GM12878 (cell line): ENCODE data around the gene CCSER1. TPM values are rescaled to one million over a fixed set of nuclear protein-coding genes. Genes with fewer than 3 reads are reported as not detected.

Experiments used
- ATAC-seq: fragments of 200-7000 bp; cut with Tn5 transposase; 3 replicates; pipeline ENCODE4 v1.9.1; 2020; ENCODE audit warnings: mild to moderate bottlenecking, moderate library complexity
- BruUV-seq: library from RNA; stranded (reverse); fragments of 400-500 nt; replicated peaks from 2 replicates; lab custom pipeline; 2021; lab: Mats Ljungman, UMichigan
- CTCF ChIA-PET: fragments of 300-600 bp; sonication (Branson Sonifier 250); formaldehyde crosslinking; extraction: SDS; loops from one replicate; lab custom pipeline; 2021; ENCODE audit warnings: inconsistent platforms; lab: Yijun Ruan, JAX
- POLR2A ChIA-PET: fragments of 350-600 bp; formaldehyde crosslinking; extraction: SDS; loops from one replicate; lab custom pipeline; 2021; ENCODE audit warnings: inconsistent platforms; lab: Charles Lee
- RAD21 ChIA-PET: fragments of 300-600 bp; sonication (Branson Sonifier 250); formaldehyde crosslinking; loops from one replicate; lab custom pipeline; 2023; ENCODE audit warnings: antibody characterized with exemption; ENCODE audit not compliant: unreplicated experiment; lab: Charles Lee
- SMC1A ChIA-PET: fragments of 300-600 bp; sonication (Branson Sonifier 250); formaldehyde crosslinking; loops from one replicate; lab custom pipeline; 2023; ENCODE audit not compliant: unreplicated experiment, uncharacterized antibody; lab: Charles Lee
- DNase-seq: peaks from one replicate; pipeline ENCODE4 v3.0.0-alpha.2; 2011; ENCODE audit warnings: low read depth, low spot score
- FAIRE-seq: peaks from 3 replicates; lab custom pipeline; 2011; peaks lifted over from hg19 to GRCh38; lab: Jason Lieb, UNC
- H2AFZ ChIP-seq: 2 replicates; pipeline ENCODE4 v1.6.0; 2011; ENCODE audit warnings: low read depth, low read length, control low read depth; ENCODE audit not compliant: control insufficient read depth
- H3K27ac ChIP-seq: 2 replicates; pipeline ENCODE4 v1.5.1; 2011; ENCODE audit warnings: control low read depth; ENCODE audit not compliant: control insufficient read depth, insufficient read depth
- H3K27me3 ChIP-seq, 2 experiments: replicated peaks in 1 of 2; 2 replicates each; pipeline versions ENCODE4 v1.6.0 to v1.6.1; 2011; ENCODE audit warnings: low read length in 1 of 2; ENCODE audit not compliant: control insufficient read depth in 2 of 2, insufficient read depth in 2 of 2
- H3K36me3 ChIP-seq, 2 experiments: 2 replicates each; pipeline ENCODE4 v1.5.1; 2011; ENCODE audit warnings: low read length in 1 of 2; ENCODE audit not compliant: control insufficient read depth in 2 of 2, insufficient read depth in 2 of 2
- H3K4me1 ChIP-seq: 2 replicates; pipeline ENCODE4 v1.6.1; 2011; ENCODE audit warnings: mild to moderate bottlenecking, low read length, moderate library complexity, mixed read lengths; ENCODE audit not compliant: control insufficient read depth, insufficient read depth
- H3K4me2 ChIP-seq: 2 replicates; pipeline ENCODE4 v1.6.0; 2011; ENCODE audit warnings: control low read depth; ENCODE audit not compliant: control insufficient read depth, insufficient read depth
- H3K4me3 ChIP-seq: fragments of 200-600 bp; sonication (generic); 2 replicates; pipeline ENCODE4 v1.5.1; 2016
- H3K79me2 ChIP-seq: 2 replicates; pipeline ENCODE4 v1.6.0; 2011; ENCODE audit warnings: low read length; ENCODE audit not compliant: control insufficient read depth, insufficient read depth
- H3K9ac ChIP-seq: 2 replicates; pipeline ENCODE4 v1.8.0; 2011; ENCODE audit warnings: low read length, control low read depth, mixed read lengths; ENCODE audit not compliant: control insufficient read depth, insufficient read depth
- H3K9me3 ChIP-seq: replicated peaks from 3 replicates; pipeline ENCODE4 v1.5.1; 2011; ENCODE audit warnings: mild to moderate bottlenecking, low read length; ENCODE audit not compliant: control insufficient read depth, insufficient read depth
- H4K20me1 ChIP-seq: 2 replicates; pipeline ENCODE4 v1.6.0; 2011; ENCODE audit not compliant: control insufficient read depth, insufficient read depth
- BACH1 ChIP-seq: fragments of 450-650 bp; IDR thresholded peaks from 2 replicates; pipeline ENCODE4 v1.6.1; 2017; ENCODE audit warnings: mild to moderate bottlenecking, borderline replicate concordance
- CEBPB ChIP-seq, 2 experiments: fragments of 150-350 bp in 1 of 2; IDR thresholded peaks; 2 replicates each; pipeline ENCODE4 v1.6.1; 2012 to 2014; ENCODE audit warnings: low read depth in 2 of 2, low read length in 2 of 2, borderline replicate concordance in 1 of 2, inconsistent platforms in 1 of 2
- CUX1 ChIP-seq: IDR thresholded peaks from 2 replicates; pipeline ENCODE4 v1.6.1; 2012; ENCODE audit warnings: improper control_type of control experiment, low read depth, low read length; ENCODE audit not compliant: insufficient replicate concordance
- FOXM1 ChIP-seq: IDR thresholded peaks from 2 replicates; pipeline ENCODE4 v1.6.1; 2012; ENCODE audit warnings: low read depth, mild to moderate bottlenecking, inconsistent platforms, low read length, moderate library complexity
- MLLT1 ChIP-seq: fragments of 450-650 bp; IDR thresholded peaks from 2 replicates; pipeline ENCODE4 v1.6.1; 2016; ENCODE audit warnings: mild to moderate bottlenecking
- MTA2 ChIP-seq: fragments of 450-650 bp; IDR thresholded peaks from 2 replicates; pipeline ENCODE4 v1.6.1; 2016; ENCODE audit warnings: low read depth, mild to moderate bottlenecking, moderate library complexity
- POU2F2 ChIP-seq: IDR thresholded peaks from 3 replicates; pipeline ENCODE4 v1.6.1; 2011; ENCODE audit warnings: low read depth, mild to moderate bottlenecking, low read length, borderline replicate concordance
- RFX5 ChIP-seq: IDR thresholded peaks from 2 replicates; pipeline ENCODE4 v1.6.1; 2011; ENCODE audit warnings: low read depth, low read length, improper control_type of control experiment
- SIX5 ChIP-seq: IDR thresholded peaks from 2 replicates; pipeline ENCODE4 v1.6.1; 2011; ENCODE audit warnings: mild to moderate bottlenecking, low read depth, low read length, moderate library complexity; ENCODE audit not compliant: severe bottlenecking
- SREBF1 ChIP-seq: IDR thresholded peaks from 2 replicates; pipeline ENCODE4 v1.6.1; 2012; ENCODE audit warnings: mild to moderate bottlenecking, low read length
- SREBF2 ChIP-seq: IDR thresholded peaks from 2 replicates; pipeline ENCODE4 v1.6.1; 2012; ENCODE audit warnings: mild to moderate bottlenecking, low read length
- ZNF274 ChIP-seq: IDR thresholded peaks from one replicate; pipeline ENCODE4 v1.8.0; 2011; ENCODE audit not compliant: insufficient read length, insufficient read depth
- ZNF687 ChIP-seq: fragments of 450-650 bp; IDR thresholded peaks from 2 replicates; pipeline ENCODE4 v1.6.1; 2017; ENCODE audit warnings: mild to moderate bottlenecking, moderate library complexity
- WGBS: methylation state at CpG from one replicate; pipeline ENCODE4 v1.1.6; 2016; ENCODE audit warnings: low lambda C conversion rate; ENCODE audit not compliant: insufficient replicate concordance, insufficient coverage; ENCODE audit errors: missing lambda C conversion rate; 5-methylcytosine and 5-hydroxymethylcytosine counted together
- in situ Hi-C: fragments of 300-500 bp; cut with MboI; formaldehyde crosslinking; loops from 9 replicates; pipeline ENCODE4 v1.14.3; 2018; ENCODE audit warnings: mixed read lengths
- intact Hi-C: fragments of 100-400 bp; cut with micrococcal nuclease; formaldehyde crosslinking; loops from one replicate; pipeline ENCODE4 v1.14.2; 2022; ENCODE audit not compliant: unreplicated experiment
- polyA plus RNA-seq, 11 experiments: library from polyadenylated mRNA; depleted of rRNA in 4 of 11; unstranded in 6 of 11; stranded (reverse) in 5 of 11; fragments of >200 nt; fragmentation: Nextera tagmentation in 4 of 11; fragmentation: Illumina TruSeq in 1 of 11; extraction: Ambion mirVana in 4 of 11; extraction: Trizol in 1 of 11; gene quantifications; 1 replicate in 1 of 11; 2 replicates in 10 of 11; pipeline versions ENCODE4 v1.2.1 to v1.2.3, GENCODE V29; 2011 to 2016; ENCODE audit warnings: inconsistent platforms in 2 of 11, missing spikeins in 2 of 11, low read depth in 1 of 11
- total RNA-seq, 4 experiments: library from RNA; depleted of rRNA in 3 of 4; stranded (reverse); fragments of >200 nt in 3 of 4; fragmentation: Illumina TruSeq in 1 of 4; extraction: Trizol in 1 of 4; gene quantifications; 2 replicates each; pipeline versions ENCODE4 v1.2.1 to v1.2.3, GENCODE V29; 2013 to 2021

CCSER1 gene
- total and polyA plus RNA-seq, 10 of the 15 experiments (the other 5 are each of a cell fraction or from before 2014, with no cell fraction given): 0.22 to 2.7 (median 1.0) TPM

DNA sequence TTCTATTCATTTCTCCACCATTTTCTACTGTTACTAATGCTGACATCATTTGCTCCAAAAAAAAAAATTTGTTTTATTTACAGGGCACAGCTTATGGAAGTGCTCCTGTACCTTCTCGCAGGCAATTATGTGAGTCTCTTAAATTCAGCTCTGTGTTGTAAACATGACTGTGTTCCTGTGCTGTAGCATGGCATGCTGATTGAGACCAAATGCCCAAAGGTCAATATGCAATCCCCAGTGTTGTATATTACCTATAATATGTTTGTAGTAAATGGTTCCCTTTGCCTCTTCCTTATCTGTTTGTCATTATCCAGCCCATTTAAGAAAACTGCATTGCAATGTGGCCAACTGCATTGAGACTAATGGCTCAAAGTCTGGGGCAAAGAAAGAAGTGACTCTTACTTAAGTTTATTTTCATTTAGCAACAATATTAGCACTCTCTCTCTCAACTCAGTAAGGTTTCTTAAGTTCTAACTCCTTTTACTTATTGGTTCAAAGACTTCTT, 1156.6 kb downstream of the CCSER1 start (continued):
- TF ChIP-seq FOXM1 (no peak), MLLT1 (no peak)

GRCh38 chr4:91284480-91284879, 1157.3 kb downstream of the CCSER1 start:
- in situ Hi-C loops: no loop called here
- no peak overlapping the region for H2AFZ ChIP-seq
- no peak overlapping the region for H3K27ac ChIP-seq
- H3K9me3 ChIP-seq: no peaks in the 10 kb centered on the region
- H4K20me1 ChIP-seq: no peaks in the 10 kb centered on the region
- DNase-seq: no peak
- RAD21 ChIA-PET: no interaction called here
- POLR2A ChIA-PET: no interaction called here
- no peak for FAIRE-seq
- H3K36me3 ChIP-seq: no peaks in the 10 kb centered on the region
- no peak overlapping the region for H3K4me2 ChIP-seq
- CTCF ChIA-PET: no interaction called here
- no peaks in the 10 kb centered on the region for H3K4me1 ChIP-seq
- no peaks in the 10 kb centered on the region for H3K79me2 ChIP-seq
- no peaks in the 10 kb centered on the region for H3K27me3 ChIP-seq
- no peak overlapping the region for H3K9ac ChIP-seq
- 14% methylated on average over 3 of the region's 3 CpGs for WGBS
- H3K4me3 ChIP-seq: no peak overlapping the region
- ATAC-seq: no peak
- SMC1A ChIA-PET: no interaction called here
- BruUV-seq: no TSS peak
- intact Hi-C loops: no loop called here
- TF ChIP-seq CEBPB (IDR thresholded peaks at IDR 0.05; ENCODE audit: borderline replicate concordance in 1 of 2, low read depth in 2 of 2, low read length in 2 of 2): no peak
- TF ChIP-seq SIX5: no peak
- TF ChIP-seq BACH1: no peak
- TF ChIP-seq ZNF274: no peak
- TF ChIP-seq SREBF2: no peak
- no peak for TF ChIP-seq SREBF1
- no peak for TF ChIP-seq CUX1
- TF ChIP-seq ZNF687: no peak
- no peak for TF ChIP-seq MTA2
- TF ChIP-seq RFX5: no peak
- TF ChIP-seq POU2F2: no peak
